GM23248 (cell line): ENCODE data around the gene AOC3. TPM values are rescaled to one million over a fixed set of nuclear protein-coding genes. Genes with fewer than 3 reads are reported as not detected.
A peak's percentile ranks its signal among the peaks of the same experiment; 100 is the strongest.

Experiments used
- DNase-seq: peaks from one replicate; pipeline ENCODE4 v3.0.0-alpha.2; 2015
- H2AFZ ChIP-seq: fragments of 200-600 bp; sonication (generic); 2 replicates; pipeline ENCODE4 v1.6.1; 2016; ENCODE audit warnings: antibody characterized with exemption
- H3F3A ChIP-seq: fragments of 200-600 bp; sonication (generic); 2 replicates; pipeline ENCODE4 v1.6.1; 2016; ENCODE audit warnings: mild to moderate bottlenecking, antibody characterized with exemption, mixed run types; ENCODE audit not compliant: insufficient read depth
- H3K27ac ChIP-seq: fragments of 200-600 bp; sonication (generic); 2 replicates; pipeline ENCODE4 v1.5.1; 2016; ENCODE audit warnings: mild to moderate bottlenecking
- H3K27me3 ChIP-seq: fragments of 200-600 bp; sonication (generic); replicated peaks from 2 replicates; pipeline ENCODE4 v1.6.1; 2016; ENCODE audit warnings: mild to moderate bottlenecking; ENCODE audit not compliant: insufficient read depth
- H3K36me3 ChIP-seq: fragments of 200-600 bp; sonication (generic); 2 replicates; pipeline ENCODE4 v1.6.1; 2016; ENCODE audit warnings: low read depth, mild to moderate bottlenecking
- H3K4me1 ChIP-seq: fragments of 200-600 bp; sonication (generic); 2 replicates; pipeline ENCODE4 v1.6.1; 2016; ENCODE audit warnings: mild to moderate bottlenecking; ENCODE audit not compliant: insufficient read depth
- H3K4me2 ChIP-seq: fragments of 200-600 bp; sonication (generic); one replicate; pipeline ENCODE4 v1.6.1; 2016; ENCODE audit warnings: mild to moderate bottlenecking; ENCODE audit not compliant: unreplicated experiment
- H3K4me3 ChIP-seq: fragments of 200-600 bp; sonication (generic); 2 replicates; pipeline ENCODE4 v1.5.1; 2016; ENCODE audit warnings: mild to moderate bottlenecking
- H3K79me2 ChIP-seq: fragments of 200-600 bp; sonication (generic); 2 replicates; pipeline ENCODE4 v1.6.1; 2016; ENCODE audit warnings: mild to moderate bottlenecking; ENCODE audit not compliant: insufficient read depth
- H3K9ac ChIP-seq: fragments of 200-600 bp; sonication (generic); 2 replicates; pipeline ENCODE4 v1.6.1; 2016; ENCODE audit warnings: mild to moderate bottlenecking
- H3K9me2 ChIP-seq: fragments of 200-600 bp; sonication (generic); 2 replicates; pipeline ENCODE4 v1.6.1; 2016; ENCODE audit warnings: mixed run types, mild to moderate bottlenecking, moderate library complexity; ENCODE audit not compliant: insufficient read depth
- H3K9me3 ChIP-seq: fragments of 200-600 bp; sonication (generic); one replicate; pipeline ENCODE4 v1.6.1; 2017; ENCODE audit warnings: low read depth
- H4K20me1 ChIP-seq: fragments of 200-600 bp; sonication (generic); 2 replicates; pipeline ENCODE4 v1.6.0; 2016; ENCODE audit not compliant: insufficient read depth
- EZH2 ChIP-seq: fragments of 200-600 bp; sonication (generic); IDR thresholded peaks from 2 replicates; pipeline ENCODE4 v1.6.1; 2018; ENCODE audit warnings: antibody characterized with exemption, mild to moderate bottlenecking; ENCODE audit not compliant: insufficient read depth, poor library complexity, severe bottlenecking
- EZH2phosphoT487 ChIP-seq: fragments of 200-600 bp; sonication (generic); IDR thresholded peaks from 2 replicates; pipeline ENCODE4 v1.6.1; 2018; ENCODE audit warnings: antibody characterized with exemption, moderate library complexity, mild to moderate bottlenecking, low read depth; ENCODE audit not compliant: insufficient read depth
- WGBS, 2 experiments: methylation state at CpG; one replicate each; pipeline ENCODE4 v1.1.6; 2015 to 2017; ENCODE audit warnings: low lambda C conversion rate in 2 of 2, low coverage in 1 of 2; ENCODE audit errors: missing lambda C conversion rate in 2 of 2; 5-methylcytosine and 5-hydroxymethylcytosine counted together
- in situ Hi-C: fragments of 300-500 bp; cut with MboI; formaldehyde crosslinking; loops from 2 replicates; pipeline ENCODE4 v1.15.0; 2020
- polyA plus RNA-seq: library from polyadenylated mRNA; unstranded; fragments of >200 nt; fragmentation: Nextera tagmentation; extraction: Ambion mirVana; gene quantifications from 2 replicates; pipeline ENCODE4 v1.2.1, GENCODE V29; 2016
- total RNA-seq: library from RNA; depleted of rRNA; stranded (reverse); fragments of >200 nt; shearing (Covaris generic); gene quantifications from 2 replicates; pipeline ENCODE4 v1.2.3, GENCODE V29; 2014

AOC3 gene
- total and polyA plus RNA-seq, 2 experiments from 2014 or later, result 0.05 TPM; not detected in 1

GRCh38 chr17:42877037-42877436, 26.0 kb downstream of the AOC3 start:
- no peak for DNase-seq
- Histone ChIP-seq H3K27me3 (peaks cover 34% of the 10 kb centered on the region), H3K4me1 (no peaks in the 10 kb centered on the region), H3K9ac (no peak overlapping the region), H3F3A (no peaks in the 10 kb centered on the region), H3K36me3 (no peaks in the 10 kb centered on the region), H3K4me2 (no peak overlapping the region), H3K9me2 (no peaks in the 10 kb centered on the region), H3K4me3 (no peak overlapping the region), H2AFZ (no peak overlapping the region), H3K79me2 (no peaks in the 10 kb centered on the region), H4K20me1 (no peaks in the 10 kb centered on the region), H3K9me3 (no peaks in the 10 kb centered on the region), H3K27ac (no peak overlapping the region)
- in situ Hi-C loops, result no loop called here
- 86 to 88% methylated on average over 10 of the region's 10 CpGs for WGBS, 2 experiments
- TF ChIP-seq EZH2phosphoT487 (no peak), EZH2 (no peak)

DNA sequence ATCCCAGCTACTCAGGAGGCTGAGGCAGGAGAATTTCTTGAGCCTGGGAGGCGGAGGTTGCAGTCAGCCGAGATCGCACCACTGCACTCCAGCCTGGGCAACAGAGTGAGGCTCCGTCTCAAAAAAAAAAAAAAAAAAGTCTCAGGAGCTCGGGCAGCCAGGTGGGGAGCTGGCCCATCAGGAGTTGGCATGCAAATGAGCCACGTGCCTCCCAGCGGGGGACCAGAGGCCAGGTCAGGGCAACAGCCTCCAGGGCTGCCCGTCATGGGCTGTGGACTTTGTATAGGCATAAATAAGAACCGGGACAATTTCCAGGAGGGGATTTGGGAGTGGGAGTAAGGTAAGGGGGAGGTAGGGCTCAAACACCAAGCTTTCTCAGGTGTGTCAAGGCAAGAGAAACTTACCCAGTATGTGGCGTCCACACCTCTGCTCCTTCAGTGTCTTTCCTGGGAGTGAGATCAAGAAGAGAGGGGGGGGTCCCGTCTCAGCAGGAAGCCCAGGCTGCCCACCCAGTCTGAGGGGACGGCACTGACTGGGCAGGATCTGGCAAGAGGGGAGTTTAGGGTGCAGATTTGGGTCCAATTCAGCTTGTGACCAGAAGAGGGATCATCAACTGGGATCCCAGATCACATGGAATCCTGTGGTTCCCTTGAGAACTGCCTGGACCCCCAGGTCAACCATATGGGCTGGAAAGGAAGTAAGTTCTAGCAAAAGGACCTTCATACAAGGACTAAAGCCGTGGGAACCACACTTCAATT, 27.3 kb downstream of the AOC3 start:
- Histone ChIP-seq H3K4me2 (no peak overlapping the region), H4K20me1 (no peaks in the 10 kb centered on the region), H3K9me3 (no peaks in the 10 kb centered on the region), H3K4me3 (no peak overlapping the region), H3K27ac (no peak overlapping the region), H3K27me3 (peaks cover 28% of the 10 kb centered on the region), H3K9me2 (no peaks in the 10 kb centered on the region), H3F3A (no peaks in the 10 kb centered on the region), H3K9ac (no peak overlapping the region), H3K79me2 (no peaks in the 10 kb centered on the region), H2AFZ (no peak overlapping the region), H3K36me3 (no peaks in the 10 kb centered on the region), H3K4me1 (no peaks in the 10 kb centered on the region)
- in situ Hi-C loops, result no loop called here
- DNase-seq, result no peak
- 16 to 28% methylated on average over 9 to 13 of the region's 13 CpGs for WGBS, 2 experiments
- TF ChIP-seq EZH2 (no peak), EZH2phosphoT487 (no peak)

- TF ChIP-seq EZH2phosphoT487 (no peak), EZH2 (no peak)
- 57 to 63% methylated on average over 8 of the region's 8 CpGs for WGBS, 2 experiments
- H3K27me3 ChIP-seq, result peaks cover 26% of the 10 kb centered on the region
- no peaks in the 10 kb centered on the region for H4K20me1 ChIP-seq
- H3K9me3 ChIP-seq, result no peaks in the 10 kb centered on the region
- in situ Hi-C loops, result no loop called here
- H3K36me3 ChIP-seq, result no peaks in the 10 kb centered on the region
- no peak for DNase-seq
- H3K79me2 ChIP-seq, result no peaks in the 10 kb centered on the region
- no peaks in the 10 kb centered on the region for H3K9me2 ChIP-seq
- no peaks in the 10 kb centered on the region for H3K4me1 ChIP-seq
- no peak overlapping the region for H3K4me2 ChIP-seq
- no peak overlapping the region for H2AFZ ChIP-seq
- no peak overlapping the region for H3K9ac ChIP-seq
- H3K27ac ChIP-seq, result no peak overlapping the region
- H3K4me3 ChIP-seq, result no peak overlapping the region
- no peaks in the 10 kb centered on the region for H3F3A ChIP-seq
Observed at GRCh38 chr17:42878924-42879595, 28.1 kb downstream of the AOC3 start.

DNA sequence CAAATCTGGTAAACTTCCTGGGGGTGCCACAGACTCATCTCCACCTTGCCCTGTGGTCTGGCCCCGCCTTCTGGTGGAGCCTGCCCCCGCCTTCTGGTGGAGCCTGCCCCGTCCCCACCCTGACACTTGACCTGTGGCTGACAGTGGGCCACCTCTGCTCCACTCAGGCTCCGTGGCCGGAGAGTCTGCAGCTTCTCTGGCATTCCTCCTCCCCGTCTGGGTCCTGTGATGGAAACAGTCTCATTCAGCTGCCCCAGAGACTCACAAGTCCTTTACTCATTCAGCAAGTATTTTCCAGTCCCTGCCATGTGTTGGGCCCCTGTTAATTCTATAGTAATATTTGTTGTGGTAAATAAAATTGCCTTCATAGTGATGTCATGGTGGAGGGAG, 28.6 kb downstream of the AOC3 start:
- no peak overlapping the region for H3K4me2 ChIP-seq
- H2AFZ ChIP-seq, result no peak overlapping the region
- H3K4me1 ChIP-seq, result no peaks in the 10 kb centered on the region
- no peak overlapping the region for H3K9ac ChIP-seq
- H3K79me2 ChIP-seq, result no peaks in the 10 kb centered on the region
- in situ Hi-C loops, result no loop called here
- 38 to 41% methylated on average over 6 of the region's 6 CpGs for WGBS, 2 experiments
- no peaks in the 10 kb centered on the region for H3K9me3 ChIP-seq
- peaks cover 26% of the 10 kb centered on the region for H3K27me3 ChIP-seq
- no peaks in the 10 kb centered on the region for H4K20me1 ChIP-seq
- TF ChIP-seq EZH2phosphoT487 (no peak), EZH2 (no peak)
- no peaks in the 10 kb centered on the region for H3F3A ChIP-seq
- peak; percentile 81 for DNase-seq
- no peak overlapping the region for H3K27ac ChIP-seq
- H3K9me2 ChIP-seq, result no peaks in the 10 kb centered on the region
- no peak overlapping the region for H3K4me3 ChIP-seq
- no peaks in the 10 kb centered on the region for H3K36me3 ChIP-seq
